Measurements from ENCODE around the gene TTC23L.
"Not testable (repeated sequence)": the region's sequence is repeated elsewhere in the genome, so short reads cannot be mapped to it uniquely, and the experiment has no call there.

TTC23L gene

GRCh38 chr5:34876275-34876674 is 37.3 kb downstream of the TTC23L start:
- ATAC-seq: no peak

- no peak for ATAC-seq
Measured at GRCh38 chr5:34881246-34881645, 42.3 kb downstream of the TTC23L start.

GRCh38 chr5:34886392-34887119 is 47.6 kb downstream of the TTC23L start:
- no peak for ATAC-seq

DNA sequence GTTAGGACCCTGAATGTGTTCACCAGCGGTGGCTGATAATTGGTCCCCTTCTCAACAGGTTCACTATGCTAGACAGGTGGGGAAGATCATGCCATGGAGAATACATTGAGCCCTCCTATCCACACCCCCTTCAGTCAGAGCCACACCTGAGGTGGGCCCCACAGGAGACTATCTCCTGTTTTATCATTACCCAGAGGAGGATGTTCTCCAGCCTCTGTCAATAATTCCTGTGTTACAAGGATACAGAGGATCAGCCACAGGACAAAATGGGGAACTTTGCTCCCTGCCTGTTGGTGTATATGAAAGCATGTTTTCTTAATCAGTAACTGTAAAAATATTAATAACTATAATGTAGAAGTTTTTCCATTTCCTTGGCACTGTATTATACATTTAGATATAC is 50.4 kb downstream of the TTC23L start:
- ATAC-seq: no peak

- ATAC-seq: no peak
Measured at GRCh38 chr5:34891981-34892380, 53.0 kb downstream of the TTC23L start.

DNA sequence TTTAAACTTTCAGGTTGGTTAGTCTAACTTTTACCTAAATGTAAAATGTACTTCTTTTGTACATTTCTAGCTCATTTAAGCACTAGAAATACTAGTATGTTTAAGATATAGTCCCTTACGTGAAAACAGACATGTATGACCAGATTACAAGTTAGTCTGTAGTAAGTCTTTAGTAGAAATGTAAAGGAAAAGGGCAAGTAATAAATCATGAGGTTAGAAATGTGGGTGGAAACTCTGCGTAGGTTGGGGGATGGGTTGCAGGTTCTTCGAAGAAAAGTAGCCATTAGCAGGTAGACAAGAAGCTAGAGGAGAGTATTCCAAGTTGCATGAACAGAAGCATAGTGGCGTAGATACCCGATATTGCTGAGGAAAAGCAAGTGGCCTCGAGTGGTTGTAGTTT is 53.5 kb downstream of the TTC23L start:
- no peak for ATAC-seq

GRCh38 chr5:34894716-34895115 is 55.8 kb downstream of the TTC23L start:
- ATAC-seq: no peak

DNA sequence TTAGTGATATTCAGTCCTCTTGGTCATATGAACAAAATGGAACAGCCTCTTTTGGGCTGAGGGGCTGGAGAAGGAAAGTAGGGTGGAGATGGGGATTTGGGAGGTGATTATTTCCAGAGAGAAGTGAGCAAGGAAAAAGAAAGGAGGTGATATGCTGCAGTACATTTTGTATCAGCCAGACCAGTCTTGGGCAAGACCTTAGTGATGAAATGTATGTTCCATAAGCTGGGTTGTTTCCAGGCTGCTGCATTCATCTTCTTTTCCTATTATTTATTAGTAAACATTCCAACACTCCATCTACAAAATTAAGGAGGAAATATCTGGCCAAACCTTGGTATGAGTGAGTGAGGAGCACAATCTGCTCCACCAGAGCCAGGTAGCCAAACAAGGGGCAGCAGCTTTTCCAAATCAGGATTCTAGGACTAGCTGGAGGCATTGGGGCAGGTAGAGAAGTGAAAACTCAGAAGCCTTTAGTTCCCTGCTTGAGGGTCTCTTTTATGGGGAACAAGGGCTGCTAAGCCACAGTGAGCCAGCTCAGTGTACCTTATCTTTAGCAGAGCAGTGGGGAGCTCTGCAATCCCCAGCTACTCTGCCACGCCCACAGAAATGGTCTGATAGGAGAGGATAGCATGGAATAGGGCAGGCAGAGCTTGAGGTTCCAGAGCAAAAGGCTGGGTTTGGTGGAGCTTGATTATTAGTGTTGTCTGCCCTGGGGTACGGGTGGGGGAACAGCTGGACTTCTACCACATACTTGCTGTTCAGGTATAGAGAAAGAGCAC is 56.9 kb downstream of the TTC23L start:
- no peak for ATAC-seq

- no peak for ATAC-seq
Measured at GRCh38 chr5:34897646-34898045, 58.7 kb downstream of the TTC23L start.

GRCh38 chr5:34898258-34898895 is 59.4 kb downstream of the TTC23L start:
- ATAC-seq: peak; percentile 61 to 62

DNA sequence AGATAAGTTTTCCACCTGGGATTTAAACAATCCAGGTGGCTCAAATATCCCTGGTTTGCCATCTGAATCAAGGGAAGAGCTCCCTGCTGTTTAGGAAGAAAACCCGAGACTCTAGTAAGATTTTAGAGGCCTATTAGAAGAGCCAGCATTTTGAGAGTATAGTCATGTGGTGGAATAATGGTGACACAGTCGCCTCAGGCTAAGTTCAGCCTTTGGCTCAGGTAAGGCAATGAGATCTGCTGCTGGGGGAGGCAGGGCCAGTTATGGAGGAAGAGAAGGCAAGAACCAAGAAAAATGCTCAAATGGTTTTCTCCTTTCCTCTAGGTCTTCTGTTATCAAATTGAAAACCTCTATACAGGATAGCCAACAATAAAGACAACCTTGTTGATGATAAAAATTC is 60.1 kb downstream of the TTC23L start:
- ATAC-seq: no peak

GRCh38 chr5:34900652-34901051 is 61.7 kb downstream of the TTC23L start:
- ATAC-seq: no peak

DNA sequence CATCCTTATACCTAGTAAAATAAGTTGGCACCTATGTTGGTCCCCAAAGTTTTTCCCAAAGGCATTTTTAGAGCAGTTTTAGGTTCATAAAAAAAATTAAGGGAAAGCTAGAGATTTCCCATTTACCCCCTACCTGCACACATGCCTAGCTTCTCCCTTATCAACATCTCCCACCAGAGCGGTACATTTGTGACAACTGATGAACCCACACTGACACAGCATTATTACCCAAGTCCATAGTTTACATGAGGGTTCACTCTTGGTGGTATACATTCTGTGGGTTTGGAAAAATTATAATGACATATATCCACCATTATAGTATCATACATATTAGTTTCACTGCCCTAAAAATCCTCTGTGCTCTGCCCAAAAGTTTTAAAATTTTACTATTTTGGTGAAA is 64.3 kb downstream of the TTC23L start:
- ATAC-seq: no peak

- no peak for ATAC-seq
Measured at GRCh38 chr5:34905564-34905963, 66.6 kb downstream of the TTC23L start.

DNA sequence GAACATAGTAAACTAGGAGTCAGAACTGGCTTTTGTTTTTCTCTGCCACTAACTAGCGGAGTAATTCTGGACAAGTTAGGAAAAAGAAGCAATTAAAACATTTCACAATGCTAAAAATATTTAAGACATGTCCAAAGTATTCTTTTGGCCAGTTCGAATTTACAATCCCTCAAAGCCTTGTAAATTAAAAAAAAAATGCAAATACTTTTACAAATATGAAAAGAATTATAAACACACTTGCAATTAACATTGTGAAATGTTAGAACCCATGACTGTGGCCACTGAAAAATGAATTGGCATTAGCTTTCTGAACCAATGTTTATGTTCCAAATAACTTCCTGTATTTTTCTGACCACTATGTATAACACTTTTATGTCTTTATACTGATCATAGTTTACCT is 74.1 kb downstream of the TTC23L start:
- ATAC-seq: no peak

DNA sequence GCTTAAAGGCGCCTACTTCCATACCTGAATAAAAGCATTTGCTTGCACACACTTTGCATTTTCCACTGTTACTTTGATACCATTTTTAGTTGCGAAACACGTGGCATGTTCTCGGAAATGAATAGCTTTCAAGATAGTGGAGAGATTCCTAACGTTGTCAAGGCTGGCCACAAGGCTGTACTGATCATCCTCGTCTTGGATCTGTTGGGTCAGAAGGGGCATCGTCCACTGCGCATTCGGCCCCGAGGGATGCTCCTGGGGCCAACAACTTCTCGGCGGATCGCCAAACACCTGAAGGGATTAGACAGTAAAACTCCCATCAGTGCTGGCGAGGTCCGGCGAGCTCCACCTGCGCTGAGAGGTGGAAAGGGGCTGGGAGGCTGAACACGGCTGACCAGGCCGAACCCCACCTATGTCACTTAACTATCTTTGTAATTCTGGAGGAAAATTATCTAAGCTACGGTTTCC is 75.7 kb downstream of the TTC23L start:
- ATAC-seq: no peak

- ATAC-seq: peak; percentile 99 to 100
Measured at GRCh38 chr5:34915139-34915855, 76.3 kb downstream of the TTC23L start, which contains the start of the genes BRIX1 and RAD1. TSS of gene BRIX1 (plus strand) at chr5:34915711. CDS start at chr5:34915739, 28 bp downstream. TSS of gene RAD1 (minus strand) at chr5:34915504. CDS start at chr5:34914892, 612 bp downstream.

DNA sequence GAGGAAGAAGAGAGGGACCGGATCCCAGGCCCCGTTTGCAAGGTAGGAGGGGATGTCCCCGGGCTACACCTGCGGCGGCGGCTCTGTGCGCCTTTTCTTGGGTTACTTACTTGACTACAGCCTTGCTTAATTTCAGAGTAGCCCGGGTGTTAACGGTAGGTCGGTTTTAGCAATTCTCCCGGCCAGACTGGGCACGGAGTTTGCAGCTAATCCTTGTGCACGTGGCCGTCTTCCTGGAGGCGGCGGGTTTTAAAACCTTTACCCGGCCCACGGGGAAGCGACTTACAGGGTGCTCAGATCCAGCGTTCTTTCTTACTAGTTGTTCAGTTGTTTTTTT is 76.9 kb downstream of the TTC23L start:
- ATAC-seq: peak in 1 of 2 donors; percentile 3

GRCh38 chr5:34916518-34916917 is 77.6 kb downstream of the TTC23L start:
- no peak for ATAC-seq

GRCh38 chr5:34918025-34918424 is 79.1 kb downstream of the TTC23L start:
- no peak for ATAC-seq

DNA sequence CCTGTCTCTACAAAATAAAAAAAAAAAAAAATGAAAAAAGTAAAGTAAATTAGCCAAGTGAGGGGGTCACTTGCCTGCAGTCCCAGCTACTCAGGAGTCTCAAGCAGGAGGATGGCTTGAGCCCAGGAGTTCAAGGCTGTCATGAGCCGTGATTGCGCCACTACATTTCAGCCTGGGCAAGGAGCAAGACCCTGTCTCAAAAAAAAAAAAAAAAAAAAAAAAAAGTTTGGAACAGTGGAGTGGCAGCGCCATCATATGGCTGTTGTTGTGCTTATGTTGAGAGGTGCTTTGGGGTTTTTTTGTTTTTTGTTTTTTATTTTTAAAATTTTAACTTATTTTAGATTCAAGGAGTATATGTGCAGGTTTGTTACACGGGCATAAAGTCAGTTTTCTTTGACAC is 80.1 kb downstream of the TTC23L start:
- ATAC-seq: no peak

DNA sequence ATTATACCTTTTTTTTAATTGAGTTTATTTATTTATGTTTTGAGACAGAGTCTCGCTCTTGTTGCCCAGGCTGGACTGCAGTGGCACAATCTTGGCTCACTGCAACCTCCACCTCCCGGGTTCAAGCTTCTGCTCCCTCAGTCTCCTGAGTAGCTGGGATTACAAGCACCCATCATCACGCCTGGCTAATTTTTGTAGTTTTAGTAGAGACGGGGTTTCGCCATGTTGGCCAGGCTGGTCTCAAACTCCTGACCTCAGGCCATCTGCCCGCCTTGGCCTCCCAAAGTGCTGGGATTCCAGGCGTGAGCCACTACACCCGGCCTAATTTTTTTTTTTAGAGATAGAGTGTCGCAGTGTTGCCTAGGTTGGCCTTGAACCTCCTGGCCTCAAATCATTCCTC is 84.3 kb downstream of the TTC23L start:
- not testable (repeated sequence) for ATAC-seq

Measured in activated CD4-positive, CD25-positive, alpha-beta regulatory T cell treated with anti-CD3 and anti-CD28 coated beads, Interleukin-2, amount 50 U/mL, for 24 hours (primary cell).